HepG2 (cell line): ENCODE data around the gene AIMP2. TPM values are rescaled to one million over a fixed set of nuclear protein-coding genes. Genes with fewer than 3 reads are reported as not detected.
A peak's percentile ranks its signal among the peaks of the same experiment; 100 is the strongest.

Experiments used
- ATAC-seq: fragments of 200-7000 bp; cut with Tn5 transposase; 3 replicates; pipeline ENCODE4 v1.9.1; 2020; ENCODE audit warnings: mild to moderate bottlenecking, moderate library complexity
- BruUV-seq: library from RNA; stranded (reverse); fragments of 400-500 nt; replicated peaks from 2 replicates; lab custom pipeline; 2021; lab: Mats Ljungman, UMichigan
- CTCF ChIA-PET: fragments of 300-600 bp; formaldehyde crosslinking; extraction: SDS; loops from one replicate; lab custom pipeline; 2021; ENCODE audit warnings: low total read pairs, inconsistent platforms, low intra/inter-chr PET ratio; lab: Yijun Ruan, JAX
- POLR2A ChIA-PET: fragments of 350-600 bp; sonication (Branson Sonifier 250); formaldehyde crosslinking; loops from one replicate; lab custom pipeline; 2020; ENCODE audit warnings: antibody characterized with exemption, inconsistent platforms; lab: Yijun Ruan, JAX
- DNase-seq: peaks from one replicate; pipeline ENCODE4 v3.0.0-alpha.2; 2015; ENCODE audit warnings: low spot score
- FAIRE-seq: peaks from 3 replicates; lab custom pipeline; 2011; peaks lifted over from hg19 to GRCh38; lab: Jason Lieb, UNC
- H2AFZ ChIP-seq: one replicate; pipeline ENCODE4 v1.6.1; 2011; ENCODE audit warnings: low read length, inconsistent platforms
- H3K27ac ChIP-seq: fragments of 300-600 bp; 3 replicates; pipeline ENCODE4 v1.8.0; 2011; ENCODE audit warnings: mixed run types, mild to moderate bottlenecking, mixed read lengths, low read length, inconsistent platforms; ENCODE audit not compliant: insufficient read depth; ENCODE audit errors: extremely low read length
- H3K27me3 ChIP-seq, 2 experiments: fragments of 200-600 bp in 1 of 2; 2 replicates in 1 of 2; 3 replicates in 1 of 2; pipeline versions ENCODE4 v1.6.0 to v1.8.0; 2011; ENCODE audit warnings: low read length in 2 of 2, mild to moderate bottlenecking in 2 of 2, moderate library complexity in 2 of 2, inconsistent platforms in 1 of 2; ENCODE audit not compliant: insufficient read depth in 2 of 2, control insufficient read depth in 1 of 2
- H3K36me3 ChIP-seq, 2 experiments: fragments of 200-600 bp in 1 of 2; replicated peaks in 1 of 2; 2 replicates in 1 of 2; 3 replicates in 1 of 2; pipeline versions ENCODE4 v1.5.1 to v1.8.0; 2011; ENCODE audit warnings: low read length in 2 of 2, inconsistent platforms in 1 of 2; ENCODE audit not compliant: insufficient read depth in 2 of 2, control insufficient read depth in 1 of 2
- H3K4me1 ChIP-seq: 2 replicates; pipeline ENCODE4 v1.5.1; 2012; ENCODE audit warnings: low read length, inconsistent platforms; ENCODE audit not compliant: insufficient read depth
- H3K4me2 ChIP-seq: 2 replicates; pipeline ENCODE4 v1.6.0; 2011; ENCODE audit warnings: low read depth, low read length, inconsistent platforms
- H3K4me3 ChIP-seq, 3 experiments: fragments of 200-600 bp in 1 of 3; sonication (generic), shearing (Covaris generic) in 1 of 3; replicated peaks in 1 of 3; 2 replicates each; pipeline ENCODE4 v1.5.1; 2011 to 2016; ENCODE audit warnings: low read length in 3 of 3, inconsistent platforms in 2 of 3, low read depth in 2 of 3, mild to moderate bottlenecking in 2 of 3, control low read depth in 1 of 3, mixed read lengths in 1 of 3; ENCODE audit not compliant: insufficient read depth in 1 of 3
- H3K79me2 ChIP-seq: one replicate; pipeline ENCODE4 v1.6.1; 2011; ENCODE audit warnings: low read length, inconsistent platforms; ENCODE audit not compliant: insufficient read depth
- H3K9ac ChIP-seq: 2 replicates; pipeline ENCODE4 v1.6.0; 2011; ENCODE audit warnings: mild to moderate bottlenecking, low read depth, low read length, inconsistent platforms; ENCODE audit not compliant: insufficient read depth
- H3K9me3 ChIP-seq: 2 replicates; pipeline ENCODE4 v1.5.1; 2012; ENCODE audit warnings: mild to moderate bottlenecking, low read length
- H4K20me1 ChIP-seq: 2 replicates; pipeline ENCODE4 v1.6.0; 2011; ENCODE audit warnings: inconsistent platforms, mild to moderate bottlenecking, low read length, moderate library complexity; ENCODE audit not compliant: insufficient read depth
- ARID5B ChIP-seq: IDR thresholded peaks from 2 replicates; pipeline ENCODE4 v1.4.0; 2020; ENCODE audit warnings: mild to moderate bottlenecking, missing genetic modification reagents
- ARNT2 ChIP-seq: sonication (generic); formaldehyde crosslinking; IDR thresholded peaks from 2 replicates; pipeline ENCODE4 v1.8.0; 2022; ENCODE audit warnings: mild to moderate bottlenecking, low read depth, missing genetic modification reagents, moderate library complexity
- NR2C2 ChIP-seq: sonication (generic); formaldehyde crosslinking; IDR thresholded peaks from 2 replicates; pipeline ENCODE4 v1.4.0; 2020; ENCODE audit warnings: missing genetic modification reagents, mild to moderate bottlenecking, moderate library complexity, borderline replicate concordance
- PCBP2 ChIP-seq: fragments of 200-400 bp; formaldehyde crosslinking; optimal IDR thresholded peaks from 2 replicates; pipeline ENCODE3; 2018; ENCODE audit warnings: low read length, low read depth; ENCODE audit not compliant: poor library complexity, severe bottlenecking
- PPARG ChIP-seq: conservative IDR thresholded peaks from 2 replicates; pipeline ENCODE4 v1.6.1; 2016; ENCODE audit warnings: missing biosample characterization, missing genetic modification reagents
- PRDM10 ChIP-seq: sonication (generic); formaldehyde crosslinking; IDR thresholded peaks from 2 replicates; pipeline ENCODE4 v1.4.0; 2020; ENCODE audit warnings: low read depth, missing genetic modification reagents
- SAP130 ChIP-seq: IDR thresholded peaks from 2 replicates; pipeline ENCODE4 v1.6.1; 2016; ENCODE audit warnings: low read depth
- SP5 ChIP-seq: IDR thresholded peaks from 2 replicates; pipeline ENCODE4 v1.6.1; 2016; ENCODE audit warnings: low read depth, borderline replicate concordance
- TFDP2 ChIP-seq: sonication (generic); formaldehyde crosslinking; IDR thresholded peaks from 2 replicates; pipeline ENCODE4 v1.4.0; 2020; ENCODE audit warnings: missing genetic modification reagents
- TFE3 ChIP-seq: IDR thresholded peaks from 2 replicates; pipeline ENCODE4 v1.6.1; 2016
- ZNF598 ChIP-seq: sonication (generic); formaldehyde crosslinking; IDR thresholded peaks from 2 replicates; pipeline ENCODE4 v1.5.1; 2020; ENCODE audit warnings: mild to moderate bottlenecking, missing genetic modification reagents, borderline replicate concordance
- WGBS: methylation state at CpG from one replicate; pipeline ENCODE4 v1.1.6; 2017; ENCODE audit warnings: low lambda C conversion rate; 5-methylcytosine and 5-hydroxymethylcytosine counted together
- in situ Hi-C: cut with HindIII; loops from 2 replicates; pipeline ENCODE4 v1.10.0; 2017; ENCODE audit warnings: low pct_unique_long_range_greater_than_20kb; ENCODE audit not compliant: extremely low pct_ligation_motif_present
- intact Hi-C: fragments of 100-400 bp; cut with micrococcal nuclease; formaldehyde crosslinking; loops from one replicate; pipeline ENCODE4 v1.10.0; 2022; ENCODE audit not compliant: unreplicated experiment
- polyA plus RNA-seq, 8 experiments: library from polyadenylated mRNA; depleted of rRNA in 3 of 8; stranded (reverse) in 7 of 8; unstranded in 1 of 8; fragments of >200 nt; fragmentation: Illumina TruSeq in 4 of 8; extraction: Trizol in 4 of 8; gene quantifications; 2 replicates each; pipeline versions ENCODE4 v1.2.1 to v1.2.3, GENCODE V29; 2011 to 2016; ENCODE audit warnings: low read depth in 4 of 8, missing spikeins in 1 of 8, mixed read lengths in 1 of 8; ENCODE audit not compliant: insufficient read depth in 1 of 8
- total RNA-seq, 5 experiments: library from RNA; depleted of rRNA; stranded (reverse); fragments of >200 nt; fragmentation: Illumina TruSeq; extraction: Trizol; gene quantifications; 2 replicates each; pipeline ENCODE4 v1.2.3, GENCODE V29; 2016; ENCODE audit warnings: low read depth in 1 of 5

The AIMP2 gene
- total and polyA plus RNA-seq, 2 of the 13 experiments (the other 11 are each of a cell fraction or from before 2014, with no cell fraction given) = 38.2 to 84.9 TPM

- FAIRE-seq (peak; percentile 66), DNase-seq (peak; percentile 57), ATAC-seq (no peak)
- H3K27ac ChIP-seq = peak overlapping the region; percentile 96
- H3K4me1 ChIP-seq = peaks cover 36% of the 10 kb centered on the region
- peak overlapping the region; percentile 98 for H3K4me2 ChIP-seq
- peaks cover 37% of the 10 kb centered on the region for H3K79me2 ChIP-seq
- peaks cover 2 to 10% of the 10 kb centered on the region in 2 experiments for H3K36me3 ChIP-seq
- CTCF ChIA-PET = no interaction called here
- H3K9me3 ChIP-seq = no peaks in the 10 kb centered on the region
- H3K4me3 ChIP-seq = peak overlapping the region; percentile 68 to 88 (median 78)
- in situ Hi-C loops = no loop called here
- intact Hi-C loops = no loop called here
- 12% methylated on average over 14 of the region's 14 CpGs for WGBS
- BruUV-seq = no TSS peak
- no peaks in the 10 kb centered on the region; a peak in 1 of 5 replicates for H3K27me3 ChIP-seq
- H2AFZ ChIP-seq = no peak overlapping the region
- H3K9ac ChIP-seq = peak overlapping the region; percentile 95
- POLR2A ChIA-PET = interaction anchor here (0.6 to 1.0 kb wide), 3 partner anchors 24 to 391 kb away, joined by 3 read pairs; no protein-coding TSS in a partner anchor
- peaks cover 21% of the 10 kb centered on the region for H4K20me1 ChIP-seq
- 0 out of 2 replicates have a peak, but pooled peaks have one; percentile 31 for TF ChIP-seq TFE3 (CRISPR knock-in tag)
- peak; percentile 34; the same call in 1 of the 2 replicates for TF ChIP-seq SAP130
- no peak for TF ChIP-seq TFDP2
- 0 out of 2 replicates have a peak, but pooled peaks have one; percentile 28 for TF ChIP-seq PRDM10 (CRISPR knock-in tag)
- 0 out of 2 replicates have a peak, but pooled peaks have one; percentile 19 for TF ChIP-seq ARNT2 (CRISPR knock-in tag)
- peak; percentile 47; the same call in 1 of the 2 replicates for TF ChIP-seq ZNF598 (CRISPR knock-in tag)
- peak; percentile 62; the same call in 1 of the 2 replicates for TF ChIP-seq SP5 (CRISPR knock-in tag)
- TF ChIP-seq NR2C2 = peak; percentile 22; the same call in 1 of the 2 replicates
- TF ChIP-seq PCBP2 = no peak
- TF ChIP-seq ARID5B = peak; percentile 49
- TF ChIP-seq PPARG (CRISPR knock-in tag) = 0 out of 2 replicates have a peak, but pooled peaks have one; percentile 27
These were observed 48.5 kb downstream of the AIMP2 start for GRCh38 chr7:6057316-6058129.
